ENCODE results near the gene SLC5A10. TPM values are rescaled to one million over a fixed set of nuclear protein-coding genes. Genes with fewer than 3 reads are reported as not detected.

SLC5A10 gene
- total RNA-seq, 1 experiment from 2014 or later, result not detected

DNA sequence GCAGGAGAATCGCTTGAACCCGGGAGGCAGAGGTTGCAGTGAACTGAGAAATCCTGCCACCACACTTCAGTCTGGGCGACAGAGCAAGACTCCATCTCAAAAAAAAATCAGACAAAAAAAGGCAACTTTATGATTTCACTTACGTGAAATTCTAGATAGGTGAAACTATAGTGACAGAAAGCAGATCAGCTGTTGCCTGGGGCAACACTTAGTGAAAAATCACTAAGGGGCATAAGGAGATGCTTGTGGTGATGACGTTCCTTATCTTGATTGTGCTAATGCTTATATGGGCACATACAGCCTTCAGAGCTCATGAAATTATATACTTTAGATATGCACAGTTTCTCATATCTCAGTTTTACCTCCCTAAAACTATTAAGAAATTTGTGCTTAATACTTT, 41.6 kb upstream of the SLC5A10 start:
- no peak for TF ChIP-seq EZH2 (IDR thresholded peaks at IDR 0.05; ENCODE audit: borderline replicate concordance, low read depth, low read length, poor library complexity, severe bottlenecking)
- TF ChIP-seq CTCF (conservative IDR thresholded peaks at IDR 0.05; ENCODE audit: low read depth, low read length), result no peak
- no peaks in the 10 kb centered on the region for H3K4me1 ChIP-seq (ENCODE audit: insufficient read depth, low read length, poor library complexity, severe bottlenecking)
- H3K36me3 ChIP-seq (ENCODE audit: insufficient read depth, low read length, poor library complexity, severe bottlenecking), result peaks cover 39% of the 10 kb centered on the region
- no peaks in the 10 kb centered on the region for H3K27me3 ChIP-seq (replicated peaks; ENCODE audit: insufficient read depth, low read depth, low read length, poor library complexity)
- CTCF ChIA-PET, result no interaction called here
- DNase-seq (ENCODE audit: low spot score), result no peak
- H3K9me3 ChIP-seq (ENCODE audit: low read depth, low read length, poor library complexity, severe bottlenecking), result no peaks in the 10 kb centered on the region
- no peak overlapping the region for H3K27ac ChIP-seq (ENCODE audit: low read depth, low read length, poor library complexity, severe bottlenecking)
- intact Hi-C loops (cut with micrococcal nuclease; ENCODE audit: unreplicated experiment), result no loop called here
- no peak overlapping the region for H3K4me3 ChIP-seq (ENCODE audit: low read depth, low read length, poor library complexity, severe bottlenecking)
- POLR2A ChIA-PET (ENCODE audit: low non-redundant PET), result no interaction called here
- BruUV-seq (replicated peaks), result no TSS peak

- intact Hi-C loops (cut with micrococcal nuclease; ENCODE audit: unreplicated experiment), result no loop called here
- no peaks in the 10 kb centered on the region for H3K4me1 ChIP-seq (ENCODE audit: insufficient read depth, low read length, poor library complexity, severe bottlenecking)
- no peak for TF ChIP-seq CTCF (conservative IDR thresholded peaks at IDR 0.05; ENCODE audit: low read depth, low read length)
- TF ChIP-seq EZH2 (IDR thresholded peaks at IDR 0.05; ENCODE audit: borderline replicate concordance, low read depth, low read length, poor library complexity, severe bottlenecking), result no peak
- no peak for DNase-seq (ENCODE audit: low spot score)
- no peak overlapping the region for H3K27ac ChIP-seq (ENCODE audit: low read depth, low read length, poor library complexity, severe bottlenecking)
- peaks cover 41% of the 10 kb centered on the region for H3K36me3 ChIP-seq (ENCODE audit: insufficient read depth, low read length, poor library complexity, severe bottlenecking)
- ChIA-PET CTCF (no interaction called here), POLR2A (ENCODE audit: low non-redundant PET) (no interaction called here)
- no TSS peak for BruUV-seq (replicated peaks)
- no peaks in the 10 kb centered on the region for H3K27me3 ChIP-seq (replicated peaks; ENCODE audit: insufficient read depth, low read depth, low read length, poor library complexity)
- H3K4me3 ChIP-seq (ENCODE audit: low read depth, low read length, poor library complexity, severe bottlenecking), result no peak overlapping the region
- H3K9me3 ChIP-seq (ENCODE audit: low read depth, low read length, poor library complexity, severe bottlenecking), result no peaks in the 10 kb centered on the region
Measured at GRCh38 chr17:18910881-18911280, 41.1 kb upstream of the SLC5A10 start.

DNA sequence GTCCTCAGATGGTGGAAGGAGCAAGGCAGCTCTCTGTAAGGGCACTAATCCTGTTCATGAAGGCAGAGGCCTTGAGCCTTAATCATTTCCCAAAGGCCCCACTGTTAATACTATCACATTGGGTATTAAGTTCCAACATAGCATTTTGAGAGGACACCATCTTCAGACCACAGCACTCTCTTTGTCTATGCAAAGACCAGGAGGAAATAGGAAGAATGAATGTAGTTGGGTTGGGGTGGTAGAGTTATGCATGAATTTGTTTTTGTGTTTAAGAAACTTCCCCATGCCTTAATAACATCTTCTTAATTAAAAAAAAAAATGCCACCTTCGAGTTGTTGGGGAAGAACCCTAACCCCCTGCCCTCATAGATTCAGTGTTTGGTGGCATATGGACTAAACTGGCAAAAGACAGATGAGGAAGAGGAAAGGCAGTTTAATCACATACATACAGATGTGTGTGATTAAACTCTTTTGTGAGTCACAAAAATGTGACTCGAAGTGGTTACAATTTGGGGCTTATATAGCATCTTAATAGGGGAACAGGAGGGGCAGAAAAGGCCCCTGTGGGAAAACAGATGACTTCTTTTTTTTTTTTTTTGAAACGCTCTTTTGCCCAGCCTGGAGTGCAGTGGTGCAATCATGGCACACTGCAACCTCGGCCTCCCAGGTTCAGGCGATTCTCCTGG, 35.0 kb upstream of the SLC5A10 start:
- TF ChIP-seq CTCF (conservative IDR thresholded peaks at IDR 0.05; ENCODE audit: low read depth, low read length) (no peak), EZH2 (IDR thresholded peaks at IDR 0.05; ENCODE audit: borderline replicate concordance, low read depth, low read length, poor library complexity, severe bottlenecking) (no peak)
- peaks cover 31% of the 10 kb centered on the region for H3K36me3 ChIP-seq (ENCODE audit: insufficient read depth, low read length, poor library complexity, severe bottlenecking)
- H3K27ac ChIP-seq (ENCODE audit: low read depth, low read length, poor library complexity, severe bottlenecking), result no peak overlapping the region
- POLR2A ChIA-PET (ENCODE audit: low non-redundant PET), result no interaction called here
- H3K4me1 ChIP-seq (ENCODE audit: insufficient read depth, low read length, poor library complexity, severe bottlenecking), result no peaks in the 10 kb centered on the region
- intact Hi-C loops (cut with micrococcal nuclease; ENCODE audit: unreplicated experiment), result no loop called here
- no TSS peak for BruUV-seq (replicated peaks)
- CTCF ChIA-PET, result no interaction called here
- H3K27me3 ChIP-seq (replicated peaks; ENCODE audit: insufficient read depth, low read depth, low read length, poor library complexity), result no peaks in the 10 kb centered on the region
- H3K4me3 ChIP-seq (ENCODE audit: low read depth, low read length, poor library complexity, severe bottlenecking), result no peak overlapping the region
- H3K9me3 ChIP-seq (ENCODE audit: low read depth, low read length, poor library complexity, severe bottlenecking), result no peaks in the 10 kb centered on the region
- peak; percentile 11 for DNase-seq (ENCODE audit: low spot score)

Data from A673 (cell line).